Measurements from ENCODE around the gene EML6. TPM values are rescaled to one million over a fixed set of nuclear protein-coding genes. Genes with fewer than 3 reads are reported as not detected.

EML6 gene
- total and polyA plus RNA-seq, 2 of the 8 experiments (the other 6 are each of a cell fraction or from before 2014, with no cell fraction given): 1.2 to 1.6 TPM

DNA sequence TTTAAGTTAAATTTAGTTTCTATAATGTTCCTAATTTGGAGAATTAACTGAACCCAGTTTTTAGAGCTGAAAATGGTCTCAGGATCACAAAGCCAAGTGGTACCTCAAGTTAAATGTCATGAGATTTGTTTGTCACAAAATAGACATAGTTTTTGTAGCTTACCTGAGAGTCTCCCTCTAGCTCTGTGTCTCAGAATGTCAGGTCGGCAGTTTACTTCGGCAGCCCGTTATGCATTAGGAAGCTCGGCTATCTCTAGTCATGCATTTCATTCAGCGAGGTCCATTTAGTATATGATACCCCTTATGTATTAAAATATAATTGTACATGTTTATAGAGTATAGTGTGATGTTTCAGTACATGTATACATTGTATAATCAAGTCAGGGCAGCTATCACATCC is 155.6 kb downstream of the EML6 start:
- H3K23me2 ChIP-seq (ENCODE audit: low read depth, low read length): no peaks in the 10 kb centered on the region
- no peaks in the 10 kb centered on the region for H3K4me1 ChIP-seq (replicated peaks in 1 of 4; ENCODE audit: control insufficient read depth in 3 of 4, insufficient read depth in 4 of 4, low read length in 3 of 4)
- no peak overlapping the region for H3K56ac ChIP-seq (replicated peaks; ENCODE audit: insufficient read length, low read depth, low read length)
- no peak overlapping the region for H3K18ac ChIP-seq (ENCODE audit: extremely low read depth, low read length)
- TF ChIP-seq MAFK (IDR thresholded peaks at IDR 0.05; ENCODE audit: low read depth, low read length): 0 out of 2 replicates have a peak, but pooled peaks have one; percentile 5
- TF ChIP-seq, protein P1, sequence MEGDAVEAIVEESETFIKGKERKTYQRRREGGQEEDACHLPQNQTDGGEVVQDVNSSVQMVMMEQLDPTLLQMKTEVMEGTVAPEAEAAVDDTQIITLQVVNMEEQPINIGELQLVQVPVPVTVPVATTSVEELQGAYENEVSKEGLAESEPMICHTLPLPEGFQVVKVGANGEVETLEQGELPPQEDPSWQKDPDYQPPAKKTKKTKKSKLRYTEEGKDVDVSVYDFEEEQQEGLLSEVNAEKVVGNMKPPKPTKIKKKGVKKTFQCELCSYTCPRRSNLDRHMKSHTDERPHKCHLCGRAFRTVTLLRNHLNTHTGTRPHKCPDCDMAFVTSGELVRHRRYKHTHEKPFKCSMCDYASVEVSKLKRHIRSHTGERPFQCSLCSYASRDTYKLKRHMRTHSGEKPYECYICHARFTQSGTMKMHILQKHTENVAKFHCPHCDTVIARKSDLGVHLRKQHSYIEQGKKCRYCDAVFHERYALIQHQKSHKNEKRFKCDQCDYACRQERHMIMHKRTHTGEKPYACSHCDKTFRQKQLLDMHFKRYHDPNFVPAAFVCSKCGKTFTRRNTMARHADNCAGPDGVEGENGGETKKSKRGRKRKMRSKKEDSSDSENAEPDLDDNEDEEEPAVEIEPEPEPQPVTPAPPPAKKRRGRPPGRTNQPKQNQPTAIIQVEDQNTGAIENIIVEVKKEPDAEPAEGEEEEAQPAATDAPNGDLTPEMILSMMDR (IDR thresholded peaks at IDR 0.05; ENCODE audit: control extremely low read depth in 1 of 3, insufficient read depth in 1 of 3, low read depth in 1 of 3, low read length in 3 of 3): peak in 1 of 3 experiments; percentile 13; a peak in 1 of 4 replicates
- TF ChIP-seq RAD21 (IDR thresholded peaks at IDR 0.05 in 1 of 2, conservative IDR thresholded peaks at IDR 0.05 in 1 of 2; ENCODE audit: low read depth in 2 of 2, low read length in 2 of 2): peak in 1 of 2 experiments; percentile 6; a peak in 1 of 4 replicates
- TF ChIP-seq, protein P2, sequence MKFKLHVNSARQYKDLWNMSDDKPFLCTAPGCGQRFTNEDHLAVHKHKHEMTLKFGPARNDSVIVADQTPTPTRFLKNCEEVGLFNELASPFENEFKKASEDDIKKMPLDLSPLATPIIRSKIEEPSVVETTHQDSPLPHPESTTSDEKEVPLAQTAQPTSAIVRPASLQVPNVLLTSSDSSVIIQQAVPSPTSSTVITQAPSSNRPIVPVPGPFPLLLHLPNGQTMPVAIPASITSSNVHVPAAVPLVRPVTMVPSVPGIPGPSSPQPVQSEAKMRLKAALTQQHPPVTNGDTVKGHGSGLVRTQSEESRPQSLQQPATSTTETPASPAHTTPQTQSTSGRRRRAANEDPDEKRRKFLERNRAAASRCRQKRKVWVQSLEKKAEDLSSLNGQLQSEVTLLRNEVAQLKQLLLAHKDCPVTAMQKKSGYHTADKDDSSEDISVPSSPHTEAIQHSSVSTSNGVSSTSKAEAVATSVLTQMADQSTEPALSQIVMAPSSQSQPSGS (IDR thresholded peaks at IDR 0.05; ENCODE audit: low read length): no peak
- H3K36me3 ChIP-seq (ENCODE audit: control insufficient read depth in 2 of 4, insufficient read depth in 4 of 4, low read length in 3 of 4): no peaks in the 10 kb centered on the region
- ChIA-PET CTCF (ENCODE audit: partially characterized antibody) (interaction anchor here (0.8 to 2.0 kb wide), 7 partner anchors 15 to 206 kb away, joined by 3 to 6 read pairs (median 3); no protein-coding TSS in a partner anchor), POLR2A (ENCODE audit: partially characterized antibody) (no interaction called here)
- no peak overlapping the region for H2AK5ac ChIP-seq (ENCODE audit: low read depth, low read length)
- H3K27me3 ChIP-seq (replicated peaks in 1 of 4; ENCODE audit: control insufficient read depth in 3 of 4, extremely low read depth in 1 of 4, insufficient read depth in 3 of 4, low read length in 3 of 4): no peaks in the 10 kb centered on the region
- H3K4ac ChIP-seq (replicated peaks; ENCODE audit: insufficient read length, low read depth, low read length): no peak overlapping the region
- no peaks in the 10 kb centered on the region for H3K79me2 ChIP-seq (ENCODE audit: control insufficient read depth in 1 of 2, insufficient read depth in 2 of 2, low read length in 2 of 2)
- DNase-seq (ENCODE audit: low read depth in 1 of 2, low spot score in 2 of 2) (no peak), FAIRE-seq (no peak)
- H2BK120ac ChIP-seq (replicated peaks; ENCODE audit: low read depth, low read length): no peak overlapping the region
- no peak overlapping the region for H2BK12ac ChIP-seq (ENCODE audit: low read depth, low read length)
- H4K5ac ChIP-seq (ENCODE audit: insufficient read length, low read depth, low read length): no peak overlapping the region
- no peaks in the 10 kb centered on the region for H3K79me1 ChIP-seq (ENCODE audit: low read depth, low read length)
- H2AFZ ChIP-seq (ENCODE audit: low read length): no peak overlapping the region
- 92% methylated on average over 5 of the region's 5 CpGs; no CpG with 5 or more reads in 1 of the 2 experiments for WGBS, 2 experiments (ENCODE audit: extremely low coverage in 1 of 2, insufficient coverage in 1 of 2, insufficient read length in 1 of 2, insufficient replicate concordance in 2 of 2, low coverage in 1 of 2, low lambda C conversion rate in 2 of 2, missing lambda C conversion rate in 1 of 2)
- H3K27ac ChIP-seq (ENCODE audit: low read depth, low read length): no peak overlapping the region
- no peak overlapping the region for H3K4me2 ChIP-seq (ENCODE audit: insufficient read depth in 1 of 2, low read depth in 2 of 2, low read length in 2 of 2)
- H4K8ac ChIP-seq (ENCODE audit: extremely low read depth, insufficient read depth, low read length): no peak overlapping the region
- H3K9me3 ChIP-seq (ENCODE audit: insufficient read depth in 2 of 2, low read depth in 1 of 2, low read length in 1 of 2): no peaks in the 10 kb centered on the region
- no peak overlapping the region for H2BK20ac ChIP-seq (ENCODE audit: low read length)
- no peaks in the 10 kb centered on the region for H4K20me1 ChIP-seq (replicated peaks in 1 of 2; ENCODE audit: control insufficient read depth in 1 of 2, insufficient read depth in 2 of 2, low read length in 2 of 2)
- H3K23ac ChIP-seq (ENCODE audit: insufficient read length): no peak overlapping the region
- H2BK5ac ChIP-seq (ENCODE audit: low read depth, low read length): no peak overlapping the region
- no peak overlapping the region for H4K91ac ChIP-seq (replicated peaks; ENCODE audit: insufficient read length, low read length)
- no peak overlapping the region for H3K14ac ChIP-seq (ENCODE audit: insufficient read length)
- no peak overlapping the region for H2BK15ac ChIP-seq (ENCODE audit: low read length)
- H3K4me3 ChIP-seq (ENCODE audit: extremely low read depth in 1 of 4, insufficient read depth in 2 of 4, low read depth in 3 of 4, low read length in 4 of 4): no peak overlapping the region
- no peak overlapping the region for H3K9ac ChIP-seq (replicated peaks in 1 of 4; ENCODE audit: extremely low read depth in 1 of 4, low read depth in 3 of 4, low read length in 3 of 4)
